Forelimb muscle (tissue), 1 donor: Measurements from ENCODE around the gene SLC13A2. TPM values are rescaled to one million over a fixed set of nuclear protein-coding genes. Genes with fewer than 3 reads are reported as not detected.
"Not testable (repeated sequence)": the region's sequence is repeated elsewhere in the genome, so short reads cannot be mapped to it uniquely, and the experiment has no call there.

Experiments used
- DNase-seq: peaks from one replicate; pipeline ENCODE4 v3.0.0-alpha.2; 2013; ENCODE audit warnings: low read depth
- polyA plus RNA-seq: library from polyadenylated mRNA; unstranded; fragments of 120-200 nt; gene quantifications from one replicate; pipeline ENCODE4 v1.2.1, GENCODE V29; 2013; ENCODE audit not compliant: insufficient read length

The SLC13A2 gene
- polyA plus RNA-seq = not detected

DNA sequence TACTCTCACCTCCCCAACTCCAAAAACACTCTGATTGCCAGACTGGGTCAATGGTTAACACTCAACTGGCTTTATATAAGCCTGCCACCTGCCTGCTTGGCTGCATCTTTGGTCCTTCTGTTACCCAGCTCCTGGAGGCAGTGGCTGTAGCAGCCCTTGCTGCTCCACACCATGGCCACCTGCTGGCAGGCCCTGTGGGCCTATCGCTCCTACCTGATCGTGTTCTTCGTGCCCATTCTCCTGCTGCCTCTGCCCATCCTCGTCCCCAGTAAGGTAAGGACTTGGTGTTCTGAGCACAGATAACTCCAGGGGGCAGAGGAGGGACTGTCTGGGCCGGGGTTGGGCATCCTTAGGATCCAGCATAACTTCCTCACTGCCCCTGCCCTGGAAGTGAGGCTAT is at the start of gene SLC13A2:
Gene SLC13A2 (plus strand): TSS at position 103 of the 400 bp plus-strand sequence. CDS start 69 bp downstream, at position 172.
- no peak for DNase-seq

DNA sequence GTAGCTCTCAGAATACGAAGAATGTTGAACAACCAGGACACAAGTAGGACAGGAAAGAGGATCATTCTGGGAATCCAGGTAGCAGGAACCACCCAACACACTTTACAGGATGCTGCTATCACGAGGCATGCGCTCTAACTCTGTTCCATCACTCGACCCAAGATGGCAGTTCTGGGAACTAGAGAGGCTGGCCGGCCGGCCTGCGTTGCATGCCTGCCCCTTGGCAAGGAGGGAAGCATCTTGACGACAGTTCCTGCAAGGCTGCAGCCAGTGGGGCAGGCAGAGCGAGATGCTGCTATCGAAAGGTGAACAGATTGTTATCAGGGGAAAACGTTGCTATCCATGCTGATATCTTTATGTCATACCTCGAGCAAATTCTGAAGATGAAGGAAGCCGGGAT is 48.2 kb upstream of the SLC13A2 start:
- no peak for DNase-seq

DNA sequence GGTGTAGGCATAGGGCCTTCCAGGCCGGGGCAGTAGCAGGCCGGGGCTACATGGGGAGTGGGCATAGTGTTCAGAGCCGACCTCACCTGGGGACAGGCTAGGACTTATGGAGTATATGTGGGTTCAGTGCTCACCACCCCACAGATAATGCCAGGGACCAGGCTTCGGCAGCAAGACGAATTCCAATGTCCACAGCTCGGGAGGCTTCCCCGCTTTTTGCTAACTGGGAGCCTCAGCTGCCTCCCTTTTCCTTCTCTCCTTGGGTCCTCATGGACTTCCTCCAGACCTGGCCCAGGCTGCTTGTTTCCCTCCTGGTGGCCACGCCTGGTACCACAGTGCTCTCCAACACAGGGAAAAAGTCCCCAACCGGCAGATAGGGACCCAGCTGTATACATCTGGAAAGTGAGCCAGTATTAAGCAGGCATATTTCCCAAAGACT is 47.3 kb upstream of the SLC13A2 start:
- no peak for DNase-seq

DNA sequence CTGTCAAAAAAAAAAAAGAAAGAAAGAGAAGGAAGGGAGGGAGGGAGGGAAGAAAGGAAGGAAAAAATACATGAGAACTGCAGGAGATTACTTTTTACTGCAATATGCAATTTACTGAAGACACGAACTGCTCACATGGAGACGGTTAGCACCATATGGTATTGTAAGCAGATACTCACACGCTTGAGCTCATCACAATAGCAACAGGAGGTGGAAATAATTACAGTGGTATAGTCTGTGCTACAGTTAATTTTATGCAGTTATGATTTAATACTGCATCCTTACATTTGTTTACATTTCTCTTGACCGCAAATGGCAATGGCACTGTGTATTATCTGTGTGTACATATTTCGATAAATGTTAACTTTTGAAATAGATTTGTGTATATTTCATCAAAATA is 46.1 kb upstream of the SLC13A2 start:
- no peak for DNase-seq

GRCh38 chr17:28427982-28428381 is 45.5 kb upstream of the SLC13A2 start:
- not testable (repeated sequence) for DNase-seq

GRCh38 chr17:28433721-28434120 is 39.7 kb upstream of the SLC13A2 start:
- DNase-seq = no peak

- not testable (repeated sequence) for DNase-seq
Observed at GRCh38 chr17:28434326-28434725, 39.1 kb upstream of the SLC13A2 start.

- no peak for DNase-seq
Observed at GRCh38 chr17:28443901-28444638, 29.4 kb upstream of the SLC13A2 start.

DNA sequence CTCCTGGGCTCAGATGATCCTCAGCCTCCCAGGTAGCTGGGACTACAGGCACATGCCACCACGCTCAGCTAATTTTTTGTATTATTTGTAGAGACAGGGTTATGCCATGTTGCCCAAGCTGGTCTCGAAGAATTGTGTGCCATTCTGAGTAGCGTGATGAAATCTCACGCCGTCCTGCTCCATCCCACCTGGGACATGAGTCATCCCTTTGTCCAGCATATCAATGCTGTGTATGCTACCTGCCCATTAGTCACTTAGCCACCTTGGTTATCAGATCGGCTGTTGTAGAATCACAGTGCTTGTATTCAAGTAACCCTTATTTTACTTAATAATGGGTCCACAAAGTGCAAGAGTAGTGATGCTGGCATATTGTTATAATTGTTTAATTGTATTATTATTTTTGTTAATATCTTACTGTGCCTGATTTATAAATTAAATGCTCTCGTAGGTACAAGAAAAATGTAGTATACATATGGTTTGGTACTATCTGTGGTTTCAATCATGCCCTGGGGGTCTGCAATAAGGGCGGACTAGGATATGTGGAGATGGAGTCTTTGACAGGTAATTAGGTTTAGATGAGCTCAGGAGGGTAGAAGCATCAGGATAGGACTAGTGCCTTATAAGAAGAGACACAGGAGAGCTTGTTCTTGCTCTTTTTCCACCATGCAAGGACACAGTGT is 26.6 kb upstream of the SLC13A2 start:
- DNase-seq = no peak

GRCh38 chr17:28447396-28447760 is 26.1 kb upstream of the SLC13A2 start:
- no peak for DNase-seq

DNA sequence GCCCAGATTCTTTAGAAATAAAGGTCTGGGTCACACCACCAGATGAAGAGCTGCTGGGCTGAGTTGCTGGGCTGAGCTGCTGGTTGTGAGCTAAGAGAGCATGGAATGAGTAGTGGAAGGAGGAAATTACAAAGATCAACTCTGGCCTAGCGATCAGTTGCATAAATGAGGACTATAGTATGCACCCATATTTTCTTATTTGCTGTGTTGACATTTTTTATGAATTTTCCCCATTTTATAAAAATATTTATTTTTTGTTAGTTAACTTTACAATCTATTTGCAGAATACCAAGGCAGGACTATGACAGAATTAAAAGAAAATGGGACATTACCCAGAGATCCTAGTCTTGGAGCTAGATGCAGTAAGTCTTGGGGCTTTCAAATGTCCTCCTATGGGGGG is 23.6 kb upstream of the SLC13A2 start:
- no peak for DNase-seq

GRCh38 chr17:28457890-28458289 is 15.6 kb upstream of the SLC13A2 start:
- no peak for DNase-seq

- DNase-seq = not testable (repeated sequence)
Observed at GRCh38 chr17:28458881-28459280, 14.6 kb upstream of the SLC13A2 start.

GRCh38 chr17:28460901-28461300 is 12.5 kb upstream of the SLC13A2 start:
- DNase-seq = no peak

DNA sequence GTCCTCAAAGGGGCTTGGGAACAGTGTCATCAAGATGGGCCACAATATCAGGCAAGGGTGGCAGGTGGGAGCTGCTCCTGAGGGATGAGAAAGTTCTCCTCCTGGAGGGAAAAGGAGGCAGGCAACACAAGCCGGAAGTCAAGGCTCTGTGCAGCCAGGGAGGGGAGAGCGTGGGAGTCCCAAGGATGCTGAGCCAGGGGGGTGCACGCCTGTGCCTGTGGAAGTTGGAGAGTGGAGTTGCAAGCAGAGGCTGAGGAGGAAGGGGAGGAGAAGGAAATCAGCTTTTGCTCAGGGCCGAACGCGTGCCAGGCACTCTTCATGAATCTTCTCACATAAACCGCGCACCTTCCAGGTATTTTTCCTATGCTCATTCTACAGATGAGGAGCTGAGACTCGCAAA is 7.4 kb upstream of the SLC13A2 start:
- DNase-seq = no peak

DNA sequence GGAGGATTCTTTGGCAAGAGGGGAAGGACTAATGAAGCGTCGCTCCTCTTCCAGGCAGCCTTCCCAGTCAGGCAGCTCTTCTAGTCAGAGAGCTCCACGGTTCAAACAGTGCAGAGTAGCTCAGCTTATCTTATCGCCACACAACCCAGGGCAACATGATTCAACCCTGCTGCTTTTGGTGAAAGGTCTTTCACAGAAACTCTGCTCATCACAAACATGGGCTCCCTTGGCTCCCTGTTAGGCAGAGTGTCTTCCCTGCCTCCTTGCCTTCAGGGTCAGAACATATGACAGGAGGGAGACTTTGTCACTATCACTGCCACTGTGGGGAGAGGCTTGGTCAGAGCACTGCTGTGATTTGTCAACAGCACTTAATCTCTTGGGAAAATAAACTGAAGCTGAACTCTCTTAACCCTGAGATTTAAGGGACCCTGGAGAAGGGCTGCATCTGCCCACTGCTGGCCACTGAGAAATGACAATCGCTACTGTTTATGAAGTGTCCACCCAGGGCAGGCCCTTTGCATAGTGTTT is 6.9 kb upstream of the SLC13A2 start:
- no peak for DNase-seq

GRCh38 chr17:28467456-28468025 is 5.9 kb upstream of the SLC13A2 start:
- DNase-seq = no peak

- not testable (repeated sequence) for DNase-seq
Observed at GRCh38 chr17:28468033-28468735, 5.3 kb upstream of the SLC13A2 start.

DNA sequence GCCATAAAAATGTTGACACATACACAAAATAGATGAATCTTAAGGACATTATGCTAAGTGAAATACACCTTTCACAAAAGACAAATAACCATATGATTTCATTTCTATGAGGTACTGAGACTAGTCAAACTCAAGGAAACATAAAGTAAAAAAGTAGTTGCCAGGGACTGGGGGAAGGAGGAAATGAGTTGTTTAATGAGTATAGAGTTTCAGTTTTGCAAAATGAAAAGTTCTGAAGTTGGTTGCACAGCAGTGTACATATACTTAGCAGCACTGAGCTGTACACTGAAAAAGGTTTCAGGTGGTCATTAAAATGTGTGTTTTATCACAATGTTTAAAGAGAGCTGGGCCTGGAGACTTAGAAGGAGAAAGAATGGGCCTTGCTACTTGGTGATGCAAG is 4.7 kb upstream of the SLC13A2 start:
- no peak for DNase-seq

DNA sequence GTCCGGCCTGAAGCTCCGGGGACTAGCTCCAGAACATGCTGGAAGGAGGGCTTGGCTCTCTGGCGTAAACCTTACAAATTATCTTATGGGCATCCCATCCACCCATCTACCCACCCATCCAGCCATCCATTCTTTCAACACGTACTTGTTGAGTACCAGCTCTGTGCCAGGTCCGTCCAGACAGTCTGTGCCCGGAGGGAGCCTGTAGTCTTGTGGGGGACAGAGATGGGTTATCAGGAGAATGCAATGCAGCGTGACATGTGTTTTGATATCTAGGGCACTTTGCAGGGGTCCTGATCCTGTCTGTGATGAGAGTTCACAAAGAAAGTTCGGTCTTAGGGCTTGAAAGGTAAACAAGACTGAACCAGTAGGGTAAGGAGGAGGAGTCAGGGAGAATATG is 4.1 kb upstream of the SLC13A2 start:
- DNase-seq = no peak

DNA sequence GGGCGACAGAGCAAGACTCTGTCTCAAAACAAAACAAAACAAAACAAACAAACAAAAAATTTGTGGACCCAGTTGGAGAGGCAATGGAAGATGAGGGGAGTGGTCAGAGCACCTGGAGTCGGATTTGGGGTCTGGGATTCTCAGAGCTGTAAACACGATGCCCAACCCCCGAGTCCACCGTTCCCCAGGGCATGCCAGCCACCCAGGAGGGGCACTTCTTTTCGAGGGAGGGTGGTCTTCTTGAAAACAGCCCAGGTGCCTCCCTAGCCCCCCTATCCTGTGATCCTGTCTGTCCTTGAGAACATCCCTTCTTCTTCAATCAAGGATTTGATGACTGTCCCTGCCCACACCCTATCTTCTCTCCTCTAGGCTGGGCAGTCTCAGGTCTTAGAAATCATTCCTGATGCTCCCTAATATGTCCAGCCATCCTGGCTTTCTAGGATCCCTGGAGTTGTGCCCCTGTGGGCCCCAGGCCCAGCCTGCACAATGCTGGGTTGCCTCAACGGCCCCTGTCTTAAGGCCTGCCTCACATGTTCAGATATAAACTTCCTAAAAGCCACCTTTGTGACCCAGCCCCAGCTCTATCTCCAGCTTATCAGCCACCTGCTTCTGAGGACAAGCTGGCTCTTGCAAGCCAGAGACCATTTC is 3.1 kb upstream of the SLC13A2 start:
- no peak for DNase-seq
